GM19035 (cell line): ENCODE results near the gene CSNK1D.

Experiments used
- ATAC-seq: cut with Tn5 transposase; IDR thresholded peaks from one replicate; pipeline ENCODE4 v1.9.1; 2021; ENCODE audit not compliant: unreplicated experiment

The CSNK1D gene

GRCh38 chr17:82295472-82295814 lies 21.9 kb upstream of the CSNK1D start:
- no peak for ATAC-seq

GRCh38 chr17:82294064-82294773 lies 20.7 kb upstream of the CSNK1D start:
- no peak for ATAC-seq

GRCh38 chr17:82292251-82293154 lies 19.0 kb upstream of the CSNK1D start:
- ATAC-seq: peak; percentile 93

GRCh38 chr17:82291582-82292250 lies 18.2 kb upstream of the CSNK1D start:
- ATAC-seq: no peak

- ATAC-seq: no peak
Measured at GRCh38 chr17:82287868-82288801, 14.6 kb upstream of the CSNK1D start.

- no peak for ATAC-seq
Measured at GRCh38 chr17:82287013-82287867, 13.7 kb upstream of the CSNK1D start.

GRCh38 chr17:82285141-82285540 lies 11.6 kb upstream of the CSNK1D start:
- no peak for ATAC-seq

- ATAC-seq: no peak
Measured at GRCh38 chr17:82283208-82283749, 9.8 kb upstream of the CSNK1D start.

GRCh38 chr17:82282239-82283207 lies 9.0 kb upstream of the CSNK1D start:
- ATAC-seq: no peak

- no peak for ATAC-seq
Measured at GRCh38 chr17:82281502-82282238, 8.2 kb upstream of the CSNK1D start.

GRCh38 chr17:82281076-82281475 lies 7.6 kb upstream of the CSNK1D start:
- ATAC-seq: no peak

- no peak for ATAC-seq
Measured at GRCh38 chr17:82280537-82280936, 7.0 kb upstream of the CSNK1D start.

GRCh38 chr17:82278786-82279391 lies 5.4 kb upstream of the CSNK1D start:
- no peak for ATAC-seq

- no peak for ATAC-seq
Measured at GRCh38 chr17:82278308-82278707, 4.8 kb upstream of the CSNK1D start.

- ATAC-seq: no peak
Measured at GRCh38 chr17:82277851-82278250, 4.4 kb upstream of the CSNK1D start.

GRCh38 chr17:82276938-82277337 lies 3.4 kb upstream of the CSNK1D start:
- ATAC-seq: no peak

- ATAC-seq: no peak
Measured at GRCh38 chr17:82275326-82275725, 1.8 kb upstream of the CSNK1D start.
